Measurements from ENCODE around the gene TESK2. TPM values are rescaled to one million over a fixed set of nuclear protein-coding genes. Genes with fewer than 3 reads are reported as not detected.

Gene TESK2
- total and polyA plus RNA-seq, 2 of the 13 experiments (the other 11 are each of a cell fraction or from before 2014, with no cell fraction given), result 5.5 to 9.6 TPM

GRCh38 chr1:45492691-45493090 is 1.7 kb upstream of the TESK2 start:
- Histone ChIP-seq H3K79me2 (ENCODE audit: insufficient read depth, low read length) (peaks cover 2% of the 10 kb centered on the region), H3K27ac (ENCODE audit: extremely low read length, insufficient read depth, low read length) (no peak overlapping the region), H3K36me3 (replicated peaks in 1 of 2; ENCODE audit: control insufficient read depth in 1 of 2, insufficient read depth in 2 of 2, low read length in 2 of 2) (peaks cover 0 to 8% of the 10 kb centered on the region in 2 experiments; a peak in 1 of 5 replicates), H2AFZ (ENCODE audit: low read length) (no peak overlapping the region), H3K9ac (ENCODE audit: insufficient read depth, low read depth, low read length) (no peak overlapping the region), H4K20me1 (ENCODE audit: insufficient read depth, low read length) (no peaks in the 10 kb centered on the region), H3K4me1 (ENCODE audit: insufficient read depth, low read length) (peaks cover 29% of the 10 kb centered on the region), H3K4me3 (replicated peaks in 1 of 3; ENCODE audit: insufficient read depth in 1 of 3, low read depth in 2 of 3, low read length in 3 of 3) (no peak overlapping the region), H3K4me2 (ENCODE audit: low read depth, low read length) (no peak overlapping the region), H3K27me3 (ENCODE audit: control insufficient read depth in 1 of 2, insufficient read depth in 2 of 2, low read length in 2 of 2) (no peaks in the 10 kb centered on the region; a peak in 1 of 5 replicates), H3K9me3 (ENCODE audit: low read length) (no peaks in the 10 kb centered on the region)
- DNase-seq (ENCODE audit: low spot score) (no peak), ATAC-seq (no peak), FAIRE-seq (no peak)
- 100% methylated on average over 3 of the region's 3 CpGs for WGBS (ENCODE audit: low lambda C conversion rate)
- in situ Hi-C loops (cut with HindIII; ENCODE audit: extremely low pct_ligation_motif_present, low pct_unique_long_range_greater_than_20kb) (loop anchor here (5.0 kb wide), 3 partner anchors 135 to 480 kb away; partner anchors contain the start of genes HECTD3 and UROD), intact Hi-C loops (cut with micrococcal nuclease; ENCODE audit: unreplicated experiment) (loop anchor here (1.0 to 5.0 kb wide), 4 partner anchors 132 to 655 kb away; partner anchors contain the start of genes MUTYH and TOE1)
- TF ChIP-seq DBP (CRISPR knock-in tag; IDR thresholded peaks at IDR 0.05; ENCODE audit: not compliant biosample characterization), result no peak
- TF ChIP-seq ZBED4 (CRISPR knock-in tag; IDR thresholded peaks at IDR 0.05; ENCODE audit: borderline replicate concordance), result no peak
- no TSS peak for BruUV-seq (replicated peaks)
- ChIA-PET CTCF (ENCODE audit: low intra/inter-chr PET ratio, low total read pairs) (interaction anchor here (1.2 to 3.6 kb wide), 4 partner anchors 78 to 657 kb away, joined by 3 to 32 read pairs (median 4); no protein-coding TSS in a partner anchor), POLR2A (interaction anchor here (0.8 to 5.3 kb wide), 8 partner anchors 9 to 480 kb away, joined by 3 to 51 read pairs (median 5); partner anchors contain the start of genes HECTD3, MUTYH, NASP and PRDX1)
